ENCODE data around the gene GMDS.

Gene GMDS

GRCh38 chr6:1925743-1926430 is 319.5 kb downstream of the GMDS start:
- DNase-seq, result no peak

- DNase-seq, result no peak
Observed at GRCh38 chr6:1923449-1923848, 322.0 kb downstream of the GMDS start.

- no peak for DNase-seq
Observed at GRCh38 chr6:1917626-1918371, 327.6 kb downstream of the GMDS start.

GRCh38 chr6:1916334-1917070 is 328.9 kb downstream of the GMDS start:
- DNase-seq, result no peak

GRCh38 chr6:1915226-1915625 is 330.2 kb downstream of the GMDS start:
- DNase-seq, result peak in 1 of 14 donors; percentile 28

GRCh38 chr6:1913577-1913976 is 331.8 kb downstream of the GMDS start:
- DNase-seq, result no peak

GRCh38 chr6:1912731-1913130 is 332.7 kb downstream of the GMDS start:
- DNase-seq, result no peak

- no peak for DNase-seq
Observed at GRCh38 chr6:1911474-1911873, 333.9 kb downstream of the GMDS start.

GRCh38 chr6:1910621-1911407 is 334.6 kb downstream of the GMDS start:
- DNase-seq, result no peak

- no peak for DNase-seq
Observed at GRCh38 chr6:1908784-1909183, 336.6 kb downstream of the GMDS start.

- DNase-seq, result no peak
Observed at GRCh38 chr6:1906609-1907008, 338.8 kb downstream of the GMDS start.

- no peak for DNase-seq
Observed at GRCh38 chr6:1906014-1906413, 339.4 kb downstream of the GMDS start.

- DNase-seq, result no peak
Observed at GRCh38 chr6:1904898-1905297, 340.5 kb downstream of the GMDS start.

GRCh38 chr6:1904466-1904799 is 341.0 kb downstream of the GMDS start:
- no peak for DNase-seq

GRCh38 chr6:1903780-1904465 is 341.5 kb downstream of the GMDS start:
- no peak for DNase-seq

- DNase-seq, result no peak
Observed at GRCh38 chr6:1901556-1901955, 343.8 kb downstream of the GMDS start.

GRCh38 chr6:1896897-1897296 is 348.5 kb downstream of the GMDS start:
- DNase-seq, result no peak

GRCh38 chr6:1895721-1896120 is 349.7 kb downstream of the GMDS start:
- DNase-seq, result no peak

GRCh38 chr6:1894954-1895353 is 350.5 kb downstream of the GMDS start:
- no peak for DNase-seq

- DNase-seq, result no peak
Observed at GRCh38 chr6:1893470-1894130, 351.8 kb downstream of the GMDS start.

GRCh38 chr6:1892716-1893115 is 352.7 kb downstream of the GMDS start:
- DNase-seq, result no peak

GRCh38 chr6:1890987-1891386 is 354.4 kb downstream of the GMDS start:
- DNase-seq, result no peak

Measured in C1 segment of cervical spinal cord (tissue), 14 donors.